Measurements from ENCODE around the gene ZRANB3. TPM values are rescaled to one million over a fixed set of nuclear protein-coding genes. Genes with fewer than 3 reads are reported as not detected.

The ZRANB3 gene
- polyA plus RNA-seq, 1 donor (not counting 4 experiments of a cell fraction or from before 2014, with no cell fraction given): 10.6 TPM

- Histone ChIP-seq H3K27me3 (ENCODE audit: control insufficient read depth, extremely low read depth, insufficient read depth, low read length) (no peaks in the 10 kb centered on the region), H4K20me1 (ENCODE audit: control insufficient read depth, extremely low read depth, insufficient read depth, low read length) (no peaks in the 10 kb centered on the region), H3K4me3 (ENCODE audit: control insufficient read depth in 2 of 3, extremely low read depth in 1 of 3, insufficient read depth in 2 of 3, low read depth in 1 of 3, low read length in 3 of 3) (no peak overlapping the region), H3K36me3 (ENCODE audit: control insufficient read depth in 2 of 2, extremely low read depth in 1 of 2, insufficient read depth in 2 of 2, low read length in 2 of 2) (peaks cover 27 to 33% of the 10 kb centered on the region in 2 experiments), H3K27ac (ENCODE audit: control insufficient read depth, insufficient read depth, low read length) (no peak overlapping the region), H3K4me1 (ENCODE audit: control insufficient read depth, extremely low read depth, insufficient read depth, low read length) (peaks cover 11% of the 10 kb centered on the region), H3K79me2 (ENCODE audit: control insufficient read depth, insufficient read depth, low read length) (no peaks in the 10 kb centered on the region), H3K9me3 (ENCODE audit: control insufficient read depth, low read depth, low read length) (no peaks in the 10 kb centered on the region), H3K9me1 (ENCODE audit: control insufficient read depth, extremely low read depth, insufficient read depth, low read length) (no peaks in the 10 kb centered on the region), H3K4me2 (ENCODE audit: control insufficient read depth, extremely low read depth, insufficient read depth, low read depth, low read length) (no peak overlapping the region), H3K9ac (ENCODE audit: control insufficient read depth, extremely low read depth, insufficient read depth, low read length) (no peak overlapping the region), H2AFZ (ENCODE audit: control insufficient read depth, low read length) (no peak overlapping the region)
- no peak for DNase-seq (ENCODE audit: low read depth, low spot score)
- no peak for TF ChIP-seq CTCF (optimal IDR thresholded peaks at IDR 0.05 in 1 of 3, IDR thresholded peaks at IDR 0.05 in 1 of 3, conservative IDR thresholded peaks at IDR 0.05 in 1 of 3; ENCODE audit: extremely low read depth in 1 of 3, insufficient read depth in 2 of 3, low read length in 3 of 3)
- TF ChIP-seq EZH2 (IDR thresholded peaks at IDR 0.05; ENCODE audit: low read length): no peak
- FAIRE-seq: no peak
- dilution Hi-C loops (cut with MboI; ENCODE audit: extremely low pct_ligation_motif_present, low sequenced_read_pairs): no loop called here
Measured at GRCh38 chr2:135168204-135168856, 362.7 kb downstream of the ZRANB3 start.

- Histone ChIP-seq H3K9ac (ENCODE audit: control insufficient read depth, extremely low read depth, insufficient read depth, low read length) (no peak overlapping the region), H2AFZ (ENCODE audit: control insufficient read depth, low read length) (no peak overlapping the region), H3K27ac (ENCODE audit: control insufficient read depth, insufficient read depth, low read length) (no peak overlapping the region), H3K79me2 (ENCODE audit: control insufficient read depth, insufficient read depth, low read length) (no peaks in the 10 kb centered on the region), H3K9me3 (ENCODE audit: control insufficient read depth, low read depth, low read length) (no peaks in the 10 kb centered on the region), H3K36me3 (ENCODE audit: control insufficient read depth in 2 of 2, extremely low read depth in 1 of 2, insufficient read depth in 2 of 2, low read length in 2 of 2) (peaks cover 24 to 33% of the 10 kb centered on the region in 2 experiments), H3K4me1 (ENCODE audit: control insufficient read depth, extremely low read depth, insufficient read depth, low read length) (peaks cover 11% of the 10 kb centered on the region), H3K9me1 (ENCODE audit: control insufficient read depth, extremely low read depth, insufficient read depth, low read length) (no peaks in the 10 kb centered on the region), H3K4me2 (ENCODE audit: control insufficient read depth, extremely low read depth, insufficient read depth, low read depth, low read length) (no peak overlapping the region), H3K27me3 (ENCODE audit: control insufficient read depth, extremely low read depth, insufficient read depth, low read length) (no peaks in the 10 kb centered on the region), H4K20me1 (ENCODE audit: control insufficient read depth, extremely low read depth, insufficient read depth, low read length) (no peaks in the 10 kb centered on the region), H3K4me3 (ENCODE audit: control insufficient read depth in 2 of 3, extremely low read depth in 1 of 3, insufficient read depth in 2 of 3, low read depth in 1 of 3, low read length in 3 of 3) (no peak overlapping the region)
- no peak for FAIRE-seq
- dilution Hi-C loops (cut with MboI; ENCODE audit: extremely low pct_ligation_motif_present, low sequenced_read_pairs): no loop called here
- no peak for DNase-seq (ENCODE audit: low read depth, low spot score)
- TF ChIP-seq CTCF (optimal IDR thresholded peaks at IDR 0.05 in 1 of 3, IDR thresholded peaks at IDR 0.05 in 1 of 3, conservative IDR thresholded peaks at IDR 0.05 in 1 of 3; ENCODE audit: extremely low read depth in 1 of 3, insufficient read depth in 2 of 3, low read length in 3 of 3) (no peak), EZH2 (IDR thresholded peaks at IDR 0.05; ENCODE audit: low read length) (no peak)
Measured at GRCh38 chr2:135167273-135167672, 363.7 kb downstream of the ZRANB3 start.
